GM08714 (cell line): Measurements from ENCODE around the gene FMN1.
"Not testable (repeated sequence)": the region's sequence is repeated elsewhere in the genome, so short reads cannot be mapped to it uniquely, and the experiment has no call there.

Experiments used
- H3K4me3 ChIP-seq: fragments of 200-500 bp; sonication (Bioruptor generic); 2 replicates; pipeline ENCODE4 v1.5.1; 2014; ENCODE audit warnings: mild to moderate bottlenecking, low read length, inconsistent platforms
- ZNF274 ChIP-seq: IDR thresholded peaks from 2 replicates; pipeline ENCODE4 v1.6.1; 2012; ENCODE audit warnings: mild to moderate bottlenecking, low read depth, low read length

Gene FMN1

DNA sequence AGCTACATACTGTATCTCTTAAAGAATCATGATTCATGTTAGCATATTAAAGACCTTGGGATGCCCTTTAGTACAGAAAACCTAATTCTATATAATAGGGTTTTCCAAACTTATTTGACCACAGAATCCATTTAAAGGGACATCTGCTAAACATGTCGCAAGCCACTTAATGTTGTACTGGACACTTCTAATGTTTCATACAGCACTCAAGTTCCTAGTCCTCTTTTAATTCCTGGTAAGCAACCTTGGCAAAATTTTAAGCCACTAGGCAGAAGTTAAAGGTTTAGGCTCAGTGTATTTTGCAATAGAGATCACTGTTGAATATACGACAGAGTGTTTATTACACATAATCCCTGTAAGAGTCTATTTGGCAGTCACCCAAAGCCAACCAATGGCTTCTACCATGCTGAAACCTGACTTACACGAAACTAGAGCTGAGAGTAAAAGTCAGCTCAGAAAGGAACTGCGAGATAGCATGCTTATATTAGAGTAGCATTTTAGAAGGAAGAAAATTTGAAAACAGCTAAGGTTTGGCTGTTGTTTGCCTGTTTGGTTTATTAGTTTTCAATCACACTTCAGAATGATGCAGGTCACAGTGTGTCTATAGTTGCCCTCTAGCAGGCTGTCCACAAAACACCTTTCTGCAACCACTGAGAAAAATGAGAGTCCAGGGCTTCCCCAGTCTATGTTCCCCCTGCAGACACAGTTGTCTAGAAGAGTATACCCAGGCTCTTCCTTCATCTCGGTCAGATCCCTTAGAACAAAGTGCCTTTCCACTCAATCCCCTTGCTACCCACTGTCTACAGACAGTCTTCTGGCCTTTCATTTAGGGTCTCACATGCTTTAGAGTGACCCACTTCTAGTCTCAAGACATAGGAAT lies 104.4 kb downstream of the FMN1 start:
- no peak for TF ChIP-seq ZNF274
- H3K4me3 ChIP-seq, result no peak overlapping the region

DNA sequence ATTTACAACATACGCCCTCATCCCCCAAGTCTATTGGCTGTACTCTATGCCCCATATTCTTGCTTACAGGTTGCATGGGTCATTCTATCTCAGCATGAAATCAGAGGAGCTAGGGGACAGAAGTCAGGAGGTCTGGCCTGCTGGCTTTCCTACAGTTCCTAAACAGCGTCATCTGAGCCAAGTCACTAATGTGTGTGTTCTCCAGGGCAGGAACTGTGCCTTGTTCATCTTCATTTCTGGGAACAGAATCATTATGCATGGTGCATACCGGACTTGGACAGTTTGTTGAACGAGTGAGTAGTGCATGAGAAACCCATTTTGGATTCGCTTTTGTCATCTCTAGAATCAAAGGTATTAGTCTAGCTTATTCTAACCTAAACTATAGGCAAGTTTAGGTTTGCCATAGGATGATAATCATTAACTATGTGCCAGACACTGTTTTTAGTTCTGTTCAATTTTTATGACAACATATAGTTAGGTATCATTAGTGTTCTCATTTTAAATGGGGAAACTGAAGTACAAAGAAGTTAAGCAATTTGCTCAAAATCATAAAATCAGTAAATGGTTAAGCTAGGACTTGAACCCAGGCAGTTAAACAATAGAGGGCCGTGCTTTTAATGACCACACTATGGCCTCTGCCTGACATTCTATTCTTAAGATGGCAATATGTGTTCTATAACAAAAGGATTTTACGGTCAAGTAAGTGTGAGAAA lies 105.2 kb downstream of the FMN1 start:
- H3K4me3 ChIP-seq, result no peak overlapping the region
- no peak for TF ChIP-seq ZNF274

DNA sequence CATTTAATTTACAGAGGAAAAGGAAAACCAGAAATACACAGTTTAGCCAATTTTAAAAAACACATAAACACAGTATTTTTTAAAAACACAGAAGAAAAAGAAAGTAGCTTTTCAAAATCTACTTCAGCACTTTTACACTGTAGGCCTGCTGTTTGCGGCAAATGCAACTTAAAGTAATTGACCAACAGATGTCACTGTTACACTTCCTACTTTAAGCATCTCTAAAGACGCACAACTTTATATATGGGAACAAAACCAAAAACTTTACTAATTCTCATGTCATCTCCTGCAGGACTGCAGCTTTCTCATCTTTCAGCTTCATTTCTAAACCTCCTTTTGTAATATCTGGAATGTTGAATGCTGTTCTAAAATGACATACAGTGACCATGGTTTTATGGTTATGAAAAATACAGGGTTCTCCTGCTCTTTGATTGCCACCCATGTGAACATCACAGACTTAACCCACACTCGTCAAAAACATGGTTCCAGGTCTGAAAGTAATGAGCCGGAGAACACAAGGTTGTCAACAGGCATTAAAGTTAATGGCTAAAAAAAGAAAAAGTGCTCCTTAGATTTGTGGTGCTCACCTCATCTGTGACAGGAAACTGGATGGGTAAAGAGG lies 107.9 kb downstream of the FMN1 start:
- H3K4me3 ChIP-seq, result no peak overlapping the region

DNA sequence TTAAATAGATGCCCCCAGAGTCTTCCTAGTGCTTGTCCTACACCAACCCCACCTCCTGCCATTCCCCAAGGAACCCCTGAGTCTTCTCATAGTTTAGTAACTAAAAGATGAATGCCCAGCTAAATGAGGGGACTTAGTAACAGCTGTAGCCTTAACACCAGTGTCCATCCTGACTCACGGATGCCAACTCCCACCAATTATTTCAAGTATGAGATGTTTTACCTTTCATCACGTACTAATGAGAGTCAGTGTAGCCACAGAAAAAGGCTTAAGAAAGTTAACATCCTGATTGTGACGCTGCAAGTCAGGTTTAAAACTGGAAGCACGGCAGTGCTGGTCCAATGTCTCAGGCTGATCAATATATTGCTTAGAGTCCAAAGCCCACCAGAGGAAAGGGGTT lies 109.9 kb downstream of the FMN1 start:
- no peak overlapping the region for H3K4me3 ChIP-seq
- TF ChIP-seq ZNF274, result no peak

More for the DNA sequence above, 107.9 kb downstream of the FMN1 start:
- no peak for TF ChIP-seq ZNF274

DNA sequence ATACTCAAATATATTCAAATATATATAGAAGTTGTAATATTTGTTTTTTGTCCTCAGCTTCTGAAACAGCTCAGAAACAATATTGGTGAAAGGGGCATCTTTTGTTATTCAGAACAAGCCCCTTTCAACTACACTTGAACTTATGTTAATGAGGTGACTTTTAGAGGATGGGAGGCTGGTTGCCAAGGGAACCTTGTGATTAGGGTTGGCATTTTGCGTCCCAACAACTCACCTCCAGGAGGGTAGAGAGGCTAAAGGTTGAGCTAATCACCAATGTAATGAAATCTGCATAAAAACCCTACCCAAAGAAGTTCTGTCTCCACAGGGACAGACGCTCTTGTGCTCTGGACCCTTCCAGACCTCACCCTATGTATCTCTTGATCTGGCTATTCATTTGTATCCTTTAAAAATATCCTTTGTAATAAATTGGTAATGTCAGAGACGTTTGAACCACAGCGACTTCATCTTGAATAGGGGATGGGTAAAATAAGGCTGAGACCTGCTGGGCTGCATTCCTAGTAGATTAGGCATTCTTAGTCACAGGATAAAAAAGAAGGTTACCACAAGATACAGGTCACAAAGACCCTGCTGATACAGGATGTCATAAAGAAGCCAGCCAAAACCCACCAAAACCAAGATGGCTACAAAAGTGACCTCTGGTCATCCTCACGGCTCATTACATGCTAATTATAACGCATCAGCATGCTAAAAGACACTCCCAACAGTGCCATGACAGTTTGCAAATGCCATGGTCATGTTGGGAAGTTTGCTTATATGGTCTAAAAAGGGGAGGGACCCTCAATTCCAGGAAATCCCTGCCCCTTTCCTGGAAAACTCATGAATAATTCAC lies 111.1 kb downstream of the FMN1 start:
- TF ChIP-seq ZNF274, result no peak

DNA sequence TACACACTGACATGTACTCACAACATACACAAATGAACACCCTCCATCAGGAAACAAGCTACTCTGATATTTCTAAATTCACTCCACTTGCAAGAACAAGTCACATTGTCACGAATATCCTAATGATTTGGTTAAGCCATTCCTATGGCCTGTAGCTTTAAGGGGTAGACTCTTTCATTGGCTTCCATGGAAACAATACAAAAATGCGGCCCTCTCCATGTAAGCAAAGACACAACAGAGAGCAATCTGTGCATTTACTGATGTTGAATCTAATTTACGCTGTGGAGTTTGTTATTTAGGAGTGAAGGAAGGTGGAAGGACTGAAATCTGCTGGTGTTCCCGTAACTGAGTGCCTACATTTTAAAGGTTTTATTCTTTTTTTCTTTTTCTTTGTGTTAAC lies 114.5 kb downstream of the FMN1 start:
- no peak overlapping the region for H3K4me3 ChIP-seq
- no peak for TF ChIP-seq ZNF274

More for the DNA sequence above, 111.1 kb downstream of the FMN1 start:
- no peak overlapping the region for H3K4me3 ChIP-seq

DNA sequence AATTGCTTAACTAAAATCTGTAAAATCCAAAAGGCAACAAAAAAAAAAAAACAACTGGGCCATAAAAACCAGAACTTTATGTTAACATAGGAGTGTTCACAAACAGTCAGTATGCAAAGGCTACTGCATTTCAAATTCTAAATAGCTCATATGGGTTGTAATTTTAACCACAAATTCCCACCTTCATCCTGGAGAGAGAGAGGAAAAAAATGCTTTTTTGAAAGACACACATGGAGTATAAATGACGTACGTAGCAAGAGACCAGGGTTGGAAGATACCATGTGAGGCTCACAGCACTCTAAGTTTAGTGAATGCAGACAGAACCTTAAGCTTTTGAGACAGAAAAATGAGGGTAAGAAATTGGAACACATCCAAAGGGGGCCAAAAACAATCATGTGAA lies 115.9 kb downstream of the FMN1 start:
- H3K4me3 ChIP-seq, result no peak overlapping the region
- TF ChIP-seq ZNF274, result no peak

DNA sequence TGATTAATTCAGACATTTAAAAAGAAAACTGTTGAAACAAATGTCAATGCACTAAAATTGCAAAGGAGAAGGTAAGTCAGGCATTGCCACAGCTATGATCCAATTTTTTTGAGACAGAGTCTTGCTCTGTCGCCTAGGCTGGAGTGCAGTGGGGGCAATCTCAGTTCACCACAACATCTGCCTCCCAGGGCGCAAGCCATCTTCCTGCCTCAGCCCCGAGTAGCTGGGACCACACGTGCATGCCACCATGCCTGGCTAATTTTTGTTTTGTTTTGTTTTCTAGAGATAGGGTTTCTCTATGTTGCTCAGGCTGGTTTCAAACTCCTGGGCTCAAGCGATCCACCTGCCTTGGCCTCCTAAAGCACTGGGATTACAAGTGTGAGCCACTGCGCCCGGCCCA lies 117.6 kb downstream of the FMN1 start:
- no peak overlapping the region for H3K4me3 ChIP-seq
- no peak for TF ChIP-seq ZNF274

DNA sequence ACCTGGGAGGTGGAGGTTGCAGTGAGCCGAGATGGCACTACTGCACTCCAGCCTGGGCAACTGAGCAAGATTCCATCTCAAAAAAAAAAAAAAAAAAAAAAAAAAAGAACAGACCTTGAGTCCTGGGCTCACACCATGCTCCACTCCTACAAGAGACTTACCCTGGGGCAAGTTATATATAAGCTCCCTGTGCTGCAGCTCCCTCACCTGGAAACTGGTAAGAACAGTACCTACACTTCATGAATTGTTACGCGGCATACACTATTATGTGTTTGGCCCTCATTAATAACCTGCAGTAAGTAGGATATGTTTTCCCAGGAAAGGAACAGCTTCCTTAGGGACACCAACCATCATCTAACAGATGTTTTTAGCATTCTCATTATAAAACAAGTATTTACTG lies 119.6 kb downstream of the FMN1 start:
- no peak overlapping the region for H3K4me3 ChIP-seq
- TF ChIP-seq ZNF274, result no peak

DNA sequence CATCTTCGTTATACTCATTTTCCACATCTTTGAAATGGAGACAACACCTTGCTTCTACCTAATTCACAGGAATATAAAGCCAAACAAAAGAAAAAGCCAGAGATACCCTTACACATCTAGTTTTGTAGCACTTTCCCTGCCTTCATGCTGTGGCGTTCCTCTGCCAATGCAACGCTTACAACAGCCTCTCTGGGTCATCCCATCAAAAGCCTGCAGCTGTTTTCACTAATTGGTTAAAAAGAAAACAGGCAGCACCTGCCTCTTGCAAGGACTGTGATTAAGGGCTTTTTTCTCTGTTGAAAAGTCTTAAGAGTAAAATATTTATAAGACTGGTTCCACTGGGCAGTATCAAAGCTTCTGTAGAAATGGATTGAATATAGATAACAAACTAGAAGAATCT lies 120.3 kb downstream of the FMN1 start:
- no peak overlapping the region for H3K4me3 ChIP-seq
- TF ChIP-seq ZNF274, result no peak

DNA sequence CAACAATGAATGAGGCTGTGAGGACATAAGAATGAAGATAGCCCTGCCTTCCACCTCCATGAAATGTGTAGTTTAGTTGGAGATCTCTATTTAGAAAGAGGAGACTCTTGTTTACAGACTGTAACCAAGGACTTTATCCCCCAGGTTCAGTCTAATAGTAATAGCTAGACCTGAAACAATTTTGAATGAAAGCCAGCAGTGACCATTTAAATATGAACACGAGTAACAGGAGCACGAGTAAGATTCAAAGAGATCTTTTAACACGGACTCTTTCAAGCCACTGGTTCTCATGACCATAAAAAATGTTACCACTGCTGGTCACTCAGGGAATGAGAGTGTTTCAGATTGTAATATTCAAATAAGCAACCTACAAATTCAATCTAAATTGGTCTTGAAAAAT lies 123.1 kb downstream of the FMN1 start:
- no peak for TF ChIP-seq ZNF274
- no peak overlapping the region for H3K4me3 ChIP-seq

DNA sequence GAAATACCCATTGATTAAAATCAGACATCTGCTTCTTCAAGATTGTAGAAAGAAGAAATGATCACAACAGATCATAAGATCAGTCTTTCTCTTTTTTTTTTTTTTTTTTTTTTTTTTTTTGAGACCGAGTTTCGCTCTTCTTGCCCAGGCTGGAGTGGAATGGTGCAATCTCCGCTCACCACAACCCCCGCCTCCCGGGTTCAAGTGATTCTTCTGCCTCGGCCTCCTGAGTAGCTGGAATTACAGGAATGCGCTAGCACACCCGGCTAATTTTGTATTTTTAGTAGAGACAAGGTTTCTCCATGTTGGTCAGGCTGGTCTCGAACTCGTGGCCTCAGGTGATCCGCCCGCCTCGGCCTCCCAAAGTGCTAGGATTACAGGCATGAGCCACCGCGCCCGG lies 124.6 kb downstream of the FMN1 start:
- H3K4me3 ChIP-seq, result not testable (repeated sequence)

DNA sequence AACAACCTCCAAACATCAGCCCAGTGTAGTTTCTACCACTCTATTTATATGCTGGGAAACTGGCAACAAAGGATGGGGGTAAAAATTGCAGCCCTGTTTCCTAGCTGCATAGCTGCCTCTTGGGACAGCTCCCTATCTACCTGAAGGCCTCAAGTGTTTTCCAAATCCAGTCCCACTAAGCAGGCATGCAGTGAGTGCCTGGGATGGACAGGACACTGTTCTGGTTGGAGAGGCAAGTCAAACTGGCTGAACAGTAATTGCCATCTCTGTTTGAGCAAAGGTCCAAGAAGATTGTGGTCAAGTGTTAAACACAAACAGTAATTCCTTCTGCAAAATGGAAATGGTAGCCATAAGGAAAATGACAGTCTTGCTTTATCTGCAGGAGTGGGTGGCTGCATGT lies 125.4 kb downstream of the FMN1 start:
- TF ChIP-seq ZNF274, result no peak

DNA sequence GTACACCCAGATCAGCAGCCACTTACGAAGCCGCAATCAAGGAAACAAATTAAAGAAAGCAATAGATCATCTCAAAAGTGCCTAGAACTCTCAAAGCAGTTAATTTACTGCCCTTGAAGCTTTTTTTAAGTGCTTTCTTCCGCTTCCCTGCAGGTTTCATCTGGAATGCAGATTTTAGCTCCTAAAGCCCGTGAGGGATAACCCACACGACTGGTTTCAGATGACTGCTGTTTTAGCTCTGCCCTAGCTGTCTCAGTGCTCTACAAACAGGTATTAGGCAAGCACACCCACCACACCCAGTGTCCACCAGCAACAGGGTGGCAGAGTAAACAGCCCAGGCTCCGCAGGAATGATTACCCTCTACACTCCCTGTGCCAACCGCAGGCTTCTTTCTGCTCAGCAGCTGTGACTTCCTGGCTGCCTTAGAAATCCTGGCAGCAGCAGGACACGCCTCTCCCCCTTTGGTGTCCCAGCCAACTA lies 126.0 kb downstream of the FMN1 start:
- H3K4me3 ChIP-seq, result no peak overlapping the region
- no peak for TF ChIP-seq ZNF274

More for the DNA sequence above, 125.4 kb downstream of the FMN1 start:
- H3K4me3 ChIP-seq, result no peak overlapping the region
